ENCODE measurements around the gene CDH15. TPM values are rescaled to one million over a fixed set of nuclear protein-coding genes. Genes with fewer than 3 reads are reported as not detected.

The CDH15 gene
- total RNA-seq, 1 donor, result under 0.01 TPM

GRCh38 chr16:89145406-89146161, 26.0 kb upstream of the CDH15 start:
- no peak overlapping the region for H3K4me3 ChIP-seq (ENCODE audit: low read depth, low read length)
- TF ChIP-seq, protein P1, sequence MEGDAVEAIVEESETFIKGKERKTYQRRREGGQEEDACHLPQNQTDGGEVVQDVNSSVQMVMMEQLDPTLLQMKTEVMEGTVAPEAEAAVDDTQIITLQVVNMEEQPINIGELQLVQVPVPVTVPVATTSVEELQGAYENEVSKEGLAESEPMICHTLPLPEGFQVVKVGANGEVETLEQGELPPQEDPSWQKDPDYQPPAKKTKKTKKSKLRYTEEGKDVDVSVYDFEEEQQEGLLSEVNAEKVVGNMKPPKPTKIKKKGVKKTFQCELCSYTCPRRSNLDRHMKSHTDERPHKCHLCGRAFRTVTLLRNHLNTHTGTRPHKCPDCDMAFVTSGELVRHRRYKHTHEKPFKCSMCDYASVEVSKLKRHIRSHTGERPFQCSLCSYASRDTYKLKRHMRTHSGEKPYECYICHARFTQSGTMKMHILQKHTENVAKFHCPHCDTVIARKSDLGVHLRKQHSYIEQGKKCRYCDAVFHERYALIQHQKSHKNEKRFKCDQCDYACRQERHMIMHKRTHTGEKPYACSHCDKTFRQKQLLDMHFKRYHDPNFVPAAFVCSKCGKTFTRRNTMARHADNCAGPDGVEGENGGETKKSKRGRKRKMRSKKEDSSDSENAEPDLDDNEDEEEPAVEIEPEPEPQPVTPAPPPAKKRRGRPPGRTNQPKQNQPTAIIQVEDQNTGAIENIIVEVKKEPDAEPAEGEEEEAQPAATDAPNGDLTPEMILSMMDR (IDR thresholded peaks at IDR 0.05; ENCODE audit: insufficient read depth, low read depth, low read length), result no peak
- no peak for DNase-seq (ENCODE audit: low read depth)

DNA sequence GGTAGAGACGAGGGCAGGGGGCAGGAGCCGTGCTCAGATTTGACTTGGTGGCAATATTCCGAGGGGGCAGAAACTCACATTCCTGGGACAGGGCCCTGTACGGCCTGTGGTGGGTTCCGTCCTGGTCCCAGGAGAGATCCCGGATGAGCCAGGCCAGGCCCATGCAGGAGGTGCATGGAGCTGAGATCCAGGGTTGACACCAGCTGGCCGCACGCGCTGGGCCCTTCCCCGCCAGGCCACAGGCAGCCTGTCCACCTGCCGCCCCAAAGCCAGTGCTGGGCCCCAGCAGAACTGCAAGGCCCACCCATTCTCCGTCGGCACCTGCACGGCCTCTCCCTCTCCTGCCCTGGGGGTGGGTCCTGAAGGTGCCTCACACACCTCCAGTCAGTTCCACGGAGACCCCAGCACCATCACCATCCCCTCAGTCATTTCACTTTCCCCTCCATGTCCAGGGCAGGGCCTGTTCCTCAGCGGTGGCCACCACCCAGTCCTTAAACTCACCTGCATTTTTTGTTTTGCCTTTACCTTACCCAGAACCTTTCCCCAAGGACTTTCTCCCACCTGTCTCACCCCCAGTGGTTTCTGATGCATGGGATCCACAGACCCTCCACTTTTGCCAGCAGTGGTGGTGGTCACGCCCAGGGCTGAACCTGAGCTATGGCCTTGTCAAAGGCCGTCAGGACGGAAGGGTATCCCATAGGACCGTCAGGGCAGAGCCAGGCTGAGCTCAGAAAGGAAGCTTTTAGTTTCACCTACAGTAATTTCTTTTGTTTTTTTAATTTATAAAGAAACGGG, 25.1 kb upstream of the CDH15 start:
- TF ChIP-seq, protein P1 (IDR thresholded peaks at IDR 0.05; ENCODE audit: insufficient read depth, low read depth, low read length), result no peak
- no peak for DNase-seq (ENCODE audit: low read depth)
- no peak overlapping the region for H3K4me3 ChIP-seq (ENCODE audit: low read depth, low read length)

- H3K4me3 ChIP-seq (ENCODE audit: low read depth, low read length), result no peak overlapping the region
Measured at GRCh38 chr16:89147085-89147817, 24.3 kb upstream of the CDH15 start.

DNA sequence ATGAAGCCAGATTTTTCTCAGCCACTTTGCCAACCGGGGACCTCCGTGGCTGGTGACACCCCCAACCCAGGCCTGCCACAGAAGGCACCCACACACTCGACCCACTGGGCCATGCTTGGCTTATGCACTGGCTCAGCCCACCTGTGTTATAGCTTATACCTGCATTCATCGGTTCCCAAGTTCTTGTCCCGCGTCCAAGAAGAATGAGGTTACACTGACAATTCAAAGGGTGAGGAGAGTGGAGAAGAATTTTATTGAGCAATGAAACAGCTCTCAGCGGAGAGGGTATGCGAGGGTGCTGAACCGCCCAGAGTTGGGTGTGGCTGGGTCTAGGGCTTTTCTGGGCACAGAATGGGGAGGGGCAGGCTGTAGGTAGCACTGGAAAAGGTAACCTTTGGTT, 22.2 kb upstream of the CDH15 start:
- TF ChIP-seq, protein P1 (IDR thresholded peaks at IDR 0.05; ENCODE audit: insufficient read depth, low read depth, low read length), result no peak
- DNase-seq (ENCODE audit: low read depth), result no peak
- H3K4me3 ChIP-seq (ENCODE audit: low read depth, low read length), result no peak overlapping the region

More at GRCh38 chr16:89147085-89147817, 24.3 kb upstream of the CDH15 start:
- TF ChIP-seq, protein P1 (IDR thresholded peaks at IDR 0.05; ENCODE audit: insufficient read depth, low read depth, low read length), result no peak
- DNase-seq (ENCODE audit: low read depth), result no peak

DNA sequence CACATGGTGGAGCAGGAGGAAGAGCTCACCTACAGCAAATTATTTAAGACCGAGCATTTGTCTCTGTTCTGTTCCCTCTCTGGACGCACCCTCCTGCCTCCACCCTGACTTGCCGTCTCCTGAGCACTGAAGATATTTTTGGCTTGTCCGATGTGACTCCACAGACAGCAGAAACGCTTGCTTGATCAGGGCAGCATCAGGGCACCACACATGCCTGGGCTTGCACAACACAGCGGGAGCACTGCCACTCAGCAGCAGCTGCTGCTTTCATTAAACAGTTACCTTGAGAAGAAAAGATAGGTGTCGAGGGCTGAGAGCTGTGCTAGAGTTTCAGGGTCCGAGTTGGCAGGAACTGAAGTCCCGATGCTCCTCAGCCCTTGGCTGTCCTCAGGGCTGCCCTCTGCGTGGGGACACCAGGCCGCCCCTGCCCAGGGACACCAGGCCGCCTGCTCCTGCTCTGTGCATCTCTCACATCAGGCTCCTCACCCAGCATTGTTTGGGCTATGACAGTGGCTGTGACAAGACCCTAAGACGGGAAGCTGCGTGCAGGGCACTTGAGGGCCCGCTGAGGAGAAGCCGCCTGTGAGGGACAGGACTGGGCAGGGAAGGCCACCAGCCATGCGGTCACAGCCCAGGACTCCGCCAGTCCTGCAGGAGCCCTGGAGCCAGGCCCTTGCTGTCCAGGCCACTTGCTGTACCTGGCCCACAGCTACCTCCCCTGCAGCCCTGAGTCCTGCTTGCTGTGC, 21.3 kb upstream of the CDH15 start:
- TF ChIP-seq, protein P1 (IDR thresholded peaks at IDR 0.05; ENCODE audit: insufficient read depth, low read depth, low read length), result no peak
- no peak overlapping the region for H3K4me3 ChIP-seq (ENCODE audit: low read depth, low read length)
- no peak for DNase-seq (ENCODE audit: low read depth)

DNA sequence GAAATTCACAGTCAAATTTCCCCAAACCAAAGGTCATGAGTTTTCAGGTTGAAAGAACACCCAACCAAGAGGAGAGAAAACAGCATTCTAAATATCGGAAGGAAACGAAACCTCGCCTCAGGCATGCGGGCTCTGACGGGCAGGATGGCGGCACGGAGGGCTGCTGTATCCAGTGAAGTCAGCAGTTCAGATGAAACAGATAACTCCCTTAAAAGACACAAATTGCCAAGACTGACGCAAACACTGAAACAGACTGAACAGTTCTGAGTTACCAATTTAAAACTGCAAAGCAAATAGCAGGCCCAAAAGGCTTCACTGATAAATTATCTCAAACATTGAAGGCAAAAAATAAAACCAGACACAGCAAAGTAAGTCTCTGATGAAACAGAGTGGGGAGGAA, 20.6 kb upstream of the CDH15 start:
- no peak for DNase-seq (ENCODE audit: low read depth)
- H3K4me3 ChIP-seq (ENCODE audit: low read depth, low read length), result no peak overlapping the region
- TF ChIP-seq, protein P1 (IDR thresholded peaks at IDR 0.05; ENCODE audit: insufficient read depth, low read depth, low read length), result no peak
